ENCODE data around the gene DHX35. TPM values are rescaled to one million over a fixed set of nuclear protein-coding genes. Genes with fewer than 3 reads are reported as not detected.

The DHX35 gene
- total RNA-seq, 4 donors from 2014 or later, result 16.1 to 17.9 (median 16.4) TPM

DNA sequence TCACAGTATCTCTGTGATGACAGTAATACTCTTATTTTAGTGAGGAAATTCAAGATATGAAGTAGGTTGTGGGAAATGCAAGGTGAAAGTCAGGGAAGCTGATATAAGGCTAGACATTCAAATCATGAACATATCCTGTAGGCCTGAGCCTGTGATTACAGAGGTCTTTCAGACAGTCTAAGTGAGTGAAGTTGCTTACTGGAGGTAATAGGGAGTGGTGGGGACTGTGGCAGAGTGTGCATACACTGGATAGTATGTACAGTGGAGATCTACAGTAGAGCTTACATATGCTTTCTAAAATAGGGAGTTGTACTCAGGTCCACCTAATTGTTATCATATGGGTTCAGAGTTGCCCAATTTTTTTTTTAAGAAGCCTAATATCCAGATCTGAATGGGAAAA is 3.1 kb downstream of the DHX35 start:
- Histone ChIP-seq H3K4me3 (replicated peaks in 1 of 3) (no peak overlapping the region), H3K27me3 (no peaks in the 10 kb centered on the region), H3K9me3 (no peaks in the 10 kb centered on the region), H3K36me3 (no peaks in the 10 kb centered on the region), H3K4me1 (peaks cover 9 to 10% of the 10 kb centered on the region in 2 donors), H3K27ac (no peak overlapping the region)
- TF ChIP-seq POLR2A (IDR thresholded peaks at IDR 0.05), result no peak
- TF ChIP-seq CTCF (IDR thresholded peaks at IDR 0.05), result no peak
- no peak for DNase-seq
- intact Hi-C loops (cut with DNase I), result no loop called here

DNA sequence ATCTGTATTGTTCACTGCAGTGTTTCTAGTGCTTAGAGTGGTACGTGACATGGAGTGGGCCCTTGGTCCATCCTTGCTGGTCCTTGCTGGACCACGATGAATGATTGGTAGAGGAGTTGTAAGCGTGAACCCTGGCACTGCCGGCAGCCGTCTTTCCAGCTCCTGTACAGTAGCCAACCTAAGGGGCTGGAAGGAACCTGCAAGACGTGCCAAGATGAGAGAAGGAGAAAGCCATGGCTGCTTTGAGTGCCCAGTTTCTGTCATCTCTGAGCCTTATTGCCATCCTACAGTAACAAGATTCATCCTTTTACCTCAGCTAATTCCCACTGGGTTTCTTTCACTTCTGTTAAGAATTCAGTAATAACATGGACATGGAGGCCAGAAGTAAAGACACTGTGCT is 5.9 kb downstream of the DHX35 start:
- Histone ChIP-seq H3K27ac (no peak overlapping the region), H3K4me3 (replicated peaks in 1 of 3) (no peak overlapping the region), H3K36me3 (no peaks in the 10 kb centered on the region), H3K27me3 (no peaks in the 10 kb centered on the region), H3K4me1 (peaks cover 1 to 6% of the 10 kb centered on the region in 2 donors), H3K9me3 (no peaks in the 10 kb centered on the region)
- intact Hi-C loops (cut with DNase I), result no loop called here
- no peak for TF ChIP-seq CTCF (IDR thresholded peaks at IDR 0.05)
- TF ChIP-seq POLR2A (IDR thresholded peaks at IDR 0.05), result no peak
- 89 to 91% methylated on average over 6 of the region's 6 CpGs for WGBS, 2 donors
- no peak for DNase-seq

DNA sequence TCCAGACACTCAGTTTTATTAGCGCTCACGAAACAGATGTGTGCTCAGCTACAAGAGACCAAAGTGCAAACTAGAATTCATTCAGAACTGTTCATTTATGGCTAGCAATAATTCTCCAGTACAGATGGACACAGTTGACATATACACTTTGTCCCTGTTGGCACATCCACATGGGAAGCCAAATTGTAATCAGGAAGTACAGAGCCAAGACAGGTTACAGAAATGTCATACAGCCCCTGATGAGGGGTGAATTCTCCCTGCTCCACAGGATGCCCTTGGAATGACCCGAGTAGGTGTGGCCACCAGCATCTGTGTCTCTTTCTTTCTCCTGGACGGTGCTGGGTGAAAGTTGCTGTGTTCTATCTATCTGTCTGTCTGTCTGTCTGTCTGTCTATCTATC is 7.6 kb downstream of the DHX35 start:
- Histone ChIP-seq H3K4me1 (no peaks in the 10 kb centered on the region), H3K9me3 (no peaks in the 10 kb centered on the region), H3K27ac (no peak overlapping the region), H3K27me3 (no peaks in the 10 kb centered on the region), H3K4me3 (replicated peaks in 1 of 3) (no peak overlapping the region), H3K36me3 (no peaks in the 10 kb centered on the region)
- no peak for DNase-seq
- WGBS, 2 donors, result 68 to 81% methylated on average over 4 of the region's 4 CpGs
- no peak for TF ChIP-seq POLR2A (IDR thresholded peaks at IDR 0.05)
- TF ChIP-seq CTCF (IDR thresholded peaks at IDR 0.05), result no peak
- intact Hi-C loops (cut with DNase I), result no loop called here

- H3K27ac ChIP-seq, result no peak overlapping the region
- H3K36me3 ChIP-seq, result no peaks in the 10 kb centered on the region
- no peak overlapping the region for H3K4me3 ChIP-seq (replicated peaks in 1 of 3)
Measured at GRCh38 chr20:38970302-38970701, 8.2 kb downstream of the DHX35 start.

GRCh38 chr20:38973107-38973506 is 11.0 kb downstream of the DHX35 start:
- Histone ChIP-seq H3K4me3 (replicated peaks in 1 of 3) (no peak overlapping the region), H3K27me3 (no peaks in the 10 kb centered on the region), H3K36me3 (no peaks in the 10 kb centered on the region), H3K4me1 (no peaks in the 10 kb centered on the region), H3K27ac (no peak overlapping the region), H3K9me3 (no peaks in the 10 kb centered on the region)
- intact Hi-C loops (cut with DNase I), result no loop called here
- TF ChIP-seq POLR2A (IDR thresholded peaks at IDR 0.05) (no peak), CTCF (IDR thresholded peaks at IDR 0.05) (no peak)
- DNase-seq, result no peak

More at GRCh38 chr20:38970302-38970701, 8.2 kb downstream of the DHX35 start:
- no peak for DNase-seq
- 100% methylated on average over 1 of the region's 1 CpG for WGBS, 2 donors
- intact Hi-C loops (cut with DNase I), result no loop called here
- TF ChIP-seq CTCF (IDR thresholded peaks at IDR 0.05) (no peak), POLR2A (IDR thresholded peaks at IDR 0.05) (no peak)
- no peaks in the 10 kb centered on the region for H3K27me3 ChIP-seq
- no peaks in the 10 kb centered on the region for H3K9me3 ChIP-seq
- H3K4me1 ChIP-seq, result no peaks in the 10 kb centered on the region
